Activated CD8-positive, alpha-beta memory T cell treated with anti-CD3 and anti-CD28 coated beads for 4 hours (primary cell): ENCODE data around the gene GTF2H3.

Source experiments
- DNase-seq, 2 donors: peaks; one replicate each; pipeline ENCODE4 v3.0.0-alpha.2; 2020; ENCODE audit warnings: low read depth in 2 of 2

Gene GTF2H3

GRCh38 chr12:123707466-123707865, 73.8 kb downstream of the GTF2H3 start:
- DNase-seq, result no peak
